H9 (cell line): ENCODE measurements around the gene TMEM97. TPM values are rescaled to one million over a fixed set of nuclear protein-coding genes. Genes with fewer than 3 reads are reported as not detected.

Source experiments
- DNase-seq: peaks from one replicate; pipeline ENCODE4 v3.0.0-alpha.2; 2017
- H2AFZ ChIP-seq: one replicate; pipeline ENCODE4 v1.6.1; 2013; ENCODE audit warnings: mild to moderate bottlenecking, low read length, control low read depth, moderate library complexity
- H2AK5ac ChIP-seq: 2 replicates; pipeline ENCODE4 v1.6.1; 2013; ENCODE audit warnings: low read length, control low read depth, mixed read lengths; ENCODE audit not compliant: insufficient read length
- H2BK120ac ChIP-seq: one replicate; pipeline ENCODE4 v1.6.1; 2013; ENCODE audit warnings: low read depth, mild to moderate bottlenecking, low read length, control low read depth, inconsistent platforms; ENCODE audit not compliant: poor library complexity, severe bottlenecking
- H2BK12ac ChIP-seq: 2 replicates; pipeline ENCODE4 v1.6.1; 2013; ENCODE audit warnings: low read length, control low read depth, mixed read lengths, low read depth; ENCODE audit not compliant: insufficient read length
- H2BK15ac ChIP-seq: 2 replicates; pipeline ENCODE4 v1.6.1; 2013; ENCODE audit warnings: low read depth, low read length, control low read depth
- H2BK20ac ChIP-seq: one replicate; pipeline ENCODE4 v1.6.1; 2013; ENCODE audit warnings: low read depth, mild to moderate bottlenecking, low read length, control low read depth, inconsistent platforms; ENCODE audit not compliant: poor library complexity, severe bottlenecking
- H2BK5ac ChIP-seq: 2 replicates; pipeline ENCODE4 v1.6.1; 2013; ENCODE audit warnings: low read length, control low read depth, mixed read lengths; ENCODE audit not compliant: insufficient read length
- H3K14ac ChIP-seq: 2 replicates; pipeline ENCODE4 v1.6.1; 2013; ENCODE audit warnings: low read length, control low read depth; ENCODE audit not compliant: insufficient read depth
- H3K18ac ChIP-seq: 2 replicates; pipeline ENCODE4 v1.6.1; 2013; ENCODE audit warnings: low read depth, mild to moderate bottlenecking, mixed read lengths, low read length, control low read depth; ENCODE audit not compliant: insufficient read length
- H3K23ac ChIP-seq: 2 replicates; pipeline ENCODE4 v1.6.1; 2013; ENCODE audit warnings: low read length, control low read depth, mixed read lengths, low read depth; ENCODE audit not compliant: insufficient read length
- H3K23me2 ChIP-seq: 2 replicates; pipeline ENCODE4 v1.6.1; 2013; ENCODE audit warnings: low read depth, mild to moderate bottlenecking, mixed read lengths, low read length, control low read depth; ENCODE audit not compliant: insufficient read length, poor library complexity, severe bottlenecking
- H3K27ac ChIP-seq: 2 replicates; pipeline ENCODE4 v1.5.1; 2013; ENCODE audit warnings: low read length, control low read depth, mixed read lengths, low read depth; ENCODE audit not compliant: insufficient read length
- H3K27me3 ChIP-seq: 2 replicates; pipeline ENCODE4 v1.6.1; 2013; ENCODE audit warnings: low read length, control low read depth, inconsistent platforms; ENCODE audit not compliant: insufficient read depth
- H3K4ac ChIP-seq: 2 replicates; pipeline ENCODE4 v1.6.1; 2013; ENCODE audit warnings: low read depth, mild to moderate bottlenecking, control low read depth, inconsistent platforms, low read length, moderate library complexity
- H3K4me1 ChIP-seq: 2 replicates; pipeline ENCODE4 v1.6.1; 2013; ENCODE audit warnings: low read length, control low read depth, inconsistent platforms; ENCODE audit not compliant: insufficient read depth
- H3K4me2 ChIP-seq: 2 replicates; pipeline ENCODE4 v1.6.1; 2013; ENCODE audit warnings: low read length, control low read depth, mixed read lengths; ENCODE audit not compliant: insufficient read length, insufficient read depth
- H3K56ac ChIP-seq: 2 replicates; pipeline ENCODE4 v1.6.1; 2013; ENCODE audit warnings: low read depth, mild to moderate bottlenecking, mixed read lengths, low read length, control low read depth; ENCODE audit not compliant: insufficient read length
- H3K79me1 ChIP-seq: 2 replicates; pipeline ENCODE4 v1.6.1; 2013; ENCODE audit warnings: low read depth, mild to moderate bottlenecking, moderate library complexity, low read length, control low read depth, inconsistent platforms; ENCODE audit not compliant: insufficient read depth, poor library complexity, severe bottlenecking
- H3K79me2 ChIP-seq: 2 replicates; pipeline ENCODE4 v1.6.1; 2013; ENCODE audit warnings: low read length, control low read depth, inconsistent platforms; ENCODE audit not compliant: insufficient read depth
- H3K9ac ChIP-seq: 2 replicates; pipeline ENCODE4 v1.6.1; 2013; ENCODE audit warnings: low read length, control low read depth, mixed read lengths; ENCODE audit not compliant: insufficient read length; ENCODE audit errors: extremely low read depth
- H3K9me3 ChIP-seq: one replicate; pipeline ENCODE4 v1.6.1; 2013; ENCODE audit warnings: low read depth, low read length, inconsistent platforms; ENCODE audit not compliant: control insufficient read depth
- H3T11ph ChIP-seq: one replicate; pipeline ENCODE4 v1.6.1; 2013; ENCODE audit warnings: mild to moderate bottlenecking, low read length, control low read depth, inconsistent platforms
- H4K20me1 ChIP-seq: one replicate; pipeline ENCODE4 v1.6.1; 2013; ENCODE audit not compliant: control insufficient read depth, insufficient read length, insufficient read depth
- H4K5ac ChIP-seq: 2 replicates; pipeline ENCODE4 v1.6.1; 2013; ENCODE audit warnings: low read depth, mild to moderate bottlenecking, mixed read lengths, low read length, control low read depth; ENCODE audit not compliant: insufficient read length
- H4K8ac ChIP-seq: replicated peaks from 2 replicates; pipeline ENCODE4 v1.6.1; 2013; ENCODE audit warnings: low read length, control low read depth, mixed read lengths, low read depth; ENCODE audit not compliant: insufficient read length
- H4K91ac ChIP-seq: 2 replicates; pipeline ENCODE4 v1.6.1; 2013; ENCODE audit warnings: low read depth, mild to moderate bottlenecking, moderate library complexity, mixed read lengths, low read length, control low read depth; ENCODE audit not compliant: insufficient read length
- H3K27ac Mint-ChIP-seq, 3 experiments: 2 replicates in 2 of 3; 3 replicates in 1 of 3; pipeline ENCODE4 v1.8.0; 2020 to 2021; ENCODE audit warnings: mixed read lengths in 3 of 3, mild to moderate bottlenecking in 1 of 3, moderate library complexity in 1 of 3
- H3K27me3 Mint-ChIP-seq: 2 replicates; pipeline ENCODE4 v1.8.0; 2021; ENCODE audit warnings: low read depth, mild to moderate bottlenecking, moderate library complexity, mixed read lengths
- H3K36me3 Mint-ChIP-seq, 3 experiments: 2 replicates in 2 of 3; 3 replicates in 1 of 3; pipeline ENCODE4 v1.8.0; 2020 to 2021; ENCODE audit warnings: low read depth in 3 of 3, mixed read lengths in 3 of 3; ENCODE audit not compliant: insufficient read depth in 1 of 3
- H3K4me1 Mint-ChIP-seq, 2 experiments: 2 replicates each; pipeline ENCODE4 v1.8.0; 2020; ENCODE audit warnings: mixed read lengths in 2 of 2
- H3K4me3 Mint-ChIP-seq, 2 experiments: 2 replicates in 1 of 2; 3 replicates in 1 of 2; pipeline ENCODE4 v1.8.0; 2020 to 2021; ENCODE audit warnings: mild to moderate bottlenecking in 2 of 2, mixed read lengths in 2 of 2, moderate library complexity in 1 of 2
- H3K9me3 Mint-ChIP-seq, 2 experiments: 2 replicates in 1 of 2; 3 replicates in 1 of 2; pipeline ENCODE4 v1.8.0; 2020; ENCODE audit warnings: mild to moderate bottlenecking in 2 of 2, mixed read lengths in 2 of 2, moderate library complexity in 1 of 2
- WGBS: extraction: QIAGEN DNeasy Blood & Tissue Kit; methylation state at CpG from one replicate; pipeline ENCODE4 v1.1.7; 2013; ENCODE audit warnings: missing lambda C conversion rate, low lambda C conversion rate, mixed read lengths; ENCODE audit not compliant: insufficient read length; ENCODE audit errors: extremely low coverage; 5-methylcytosine and 5-hydroxymethylcytosine counted together
- total RNA-seq: library from RNA; stranded (reverse); gene quantifications from 2 replicates; pipeline ENCODE4 v1.2.1, GENCODE V29; 2021
- TF ChIP-seq, protein P1 (sequence below): fragments of 200-600 bp; sonication (generic); conservative IDR thresholded peaks from 3 replicates; pipeline ENCODE4 v1.8.0; 2021; ENCODE audit warnings: antibody characterized with exemption, mild to moderate bottlenecking

TMEM97 gene
- total RNA-seq, 1 experiment from 2014 or later = 116 TPM

GRCh38 chr17:28366605-28367004 is 47.6 kb downstream of the TMEM97 start:
- Histone ChIP-seq H4K5ac (no peak overlapping the region), H3K4me2 (no peak overlapping the region), H3K18ac (no peak overlapping the region), H3K4ac (no peak overlapping the region), H3K56ac (no peak overlapping the region), H2BK15ac (no peak overlapping the region), H2BK20ac (no peak overlapping the region), H4K8ac (no peak overlapping the region), H3T11ph (no peak overlapping the region), H3K27me3 (no peaks in the 10 kb centered on the region), H2BK12ac (no peak overlapping the region), H3K23ac (no peak overlapping the region), H4K91ac (no peak overlapping the region), H3K79me1 (no peaks in the 10 kb centered on the region), H2BK120ac (no peak overlapping the region), H2AK5ac (no peak overlapping the region), H2BK5ac (no peak overlapping the region), H4K20me1 (no peaks in the 10 kb centered on the region), H3K9ac (no peak overlapping the region), H2AFZ (no peak overlapping the region), H3K4me1 (no peaks in the 10 kb centered on the region), H3K23me2 (peaks cover 1% of the 10 kb centered on the region), H3K27ac (no peak overlapping the region), H3K9me3 (no peaks in the 10 kb centered on the region), H3K79me2 (no peaks in the 10 kb centered on the region), H3K14ac (no peak overlapping the region)
- Mint-ChIP-seq H3K9me3 (no peaks in the 10 kb centered on the region; a peak in 1 of 5 replicates), H3K4me1 (peaks cover 14 to 18% of the 10 kb centered on the region in 2 experiments), H3K4me3 (no peak overlapping the region), H3K36me3 (peaks cover 2 to 6% (median 5%) of the 10 kb centered on the region in 3 experiments; a peak in 5 of 7 replicates), H3K27ac (no peak overlapping the region), H3K27me3 (peaks cover 1% of the 10 kb centered on the region)
- peak; percentile 34 for DNase-seq
- TF ChIP-seq, protein P1, sequence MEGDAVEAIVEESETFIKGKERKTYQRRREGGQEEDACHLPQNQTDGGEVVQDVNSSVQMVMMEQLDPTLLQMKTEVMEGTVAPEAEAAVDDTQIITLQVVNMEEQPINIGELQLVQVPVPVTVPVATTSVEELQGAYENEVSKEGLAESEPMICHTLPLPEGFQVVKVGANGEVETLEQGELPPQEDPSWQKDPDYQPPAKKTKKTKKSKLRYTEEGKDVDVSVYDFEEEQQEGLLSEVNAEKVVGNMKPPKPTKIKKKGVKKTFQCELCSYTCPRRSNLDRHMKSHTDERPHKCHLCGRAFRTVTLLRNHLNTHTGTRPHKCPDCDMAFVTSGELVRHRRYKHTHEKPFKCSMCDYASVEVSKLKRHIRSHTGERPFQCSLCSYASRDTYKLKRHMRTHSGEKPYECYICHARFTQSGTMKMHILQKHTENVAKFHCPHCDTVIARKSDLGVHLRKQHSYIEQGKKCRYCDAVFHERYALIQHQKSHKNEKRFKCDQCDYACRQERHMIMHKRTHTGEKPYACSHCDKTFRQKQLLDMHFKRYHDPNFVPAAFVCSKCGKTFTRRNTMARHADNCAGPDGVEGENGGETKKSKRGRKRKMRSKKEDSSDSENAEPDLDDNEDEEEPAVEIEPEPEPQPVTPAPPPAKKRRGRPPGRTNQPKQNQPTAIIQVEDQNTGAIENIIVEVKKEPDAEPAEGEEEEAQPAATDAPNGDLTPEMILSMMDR = peak; percentile 45
- no CpG with 5 or more reads among the region's 1 CpG for WGBS
